SK-N-SH treated with all-trans-retinoic acid at 6 μM for 48 hours (cell line): ENCODE data around the gene TOP2B.

ENCODE experiments used
- ATAC-seq: fragments of 200-7000 bp; cut with Tn5 transposase; 3 replicates; pipeline ENCODE4 v1.9.1; 2020; ENCODE audit warnings: mild to moderate bottlenecking, moderate library complexity
- ARNTL ChIP-seq: fragments of 450-650 bp; formaldehyde crosslinking; IDR thresholded peaks from 2 replicates; pipeline ENCODE4 v1.5.0; 2020; ENCODE audit warnings: low read depth, mild to moderate bottlenecking, moderate library complexity, borderline replicate concordance
- BACH2 ChIP-seq: fragments of 250-450 bp; sonication (Bioruptor Pico); IDR thresholded peaks from 2 replicates; pipeline ENCODE4 v1.9.0; 2021; ENCODE audit warnings: mild to moderate bottlenecking, borderline replicate concordance
- CSDC2 ChIP-seq: fragments of 250-450 bp; sonication (Bioruptor Pico); IDR thresholded peaks from 2 replicates; pipeline ENCODE4 v1.5.0; 2020; ENCODE audit warnings: mild to moderate bottlenecking, moderate library complexity
- ESRRG ChIP-seq: fragments of 250-450 bp; sonication (Bioruptor Pico); IDR thresholded peaks from 2 replicates; pipeline ENCODE4 v1.6.1; 2021; ENCODE audit warnings: mild to moderate bottlenecking
- GLIS3 ChIP-seq: fragments of 250-450 bp; sonication (Bioruptor Pico); IDR thresholded peaks from 2 replicates; pipeline ENCODE4 v1.5.0; 2020; ENCODE audit warnings: mild to moderate bottlenecking, moderate library complexity
- ISL1 ChIP-seq: fragments of 250-450 bp; sonication (Bioruptor Pico); IDR thresholded peaks from 2 replicates; pipeline ENCODE4 v2.1.2; 2022; ENCODE audit warnings: mild to moderate bottlenecking, moderate library complexity
- OSR1 ChIP-seq: fragments of 250-450 bp; sonication (Bioruptor Pico); IDR thresholded peaks from 2 replicates; pipeline ENCODE4 v1.8.0; 2022; ENCODE audit warnings: moderate library complexity, mild to moderate bottlenecking, inconsistent platforms
- PPARA ChIP-seq: fragments of 250-450 bp; sonication (Bioruptor Pico); IDR thresholded peaks from 2 replicates; pipeline ENCODE4 v1.5.0; 2020; ENCODE audit warnings: mild to moderate bottlenecking, borderline replicate concordance
- RARB ChIP-seq: fragments of 250-450 bp; sonication (Bioruptor Pico); IDR thresholded peaks from 2 replicates; pipeline ENCODE4 v1.8.0; 2021; ENCODE audit warnings: mild to moderate bottlenecking, moderate library complexity
- SNAI2 ChIP-seq: fragments of 250-450 bp; sonication (Bioruptor Pico); IDR thresholded peaks from 2 replicates; pipeline ENCODE4 v1.5.0; 2020; ENCODE audit warnings: mild to moderate bottlenecking, moderate library complexity
- TCF4 ChIP-seq: fragments of 250-450 bp; sonication (Bioruptor Pico); IDR thresholded peaks from 2 replicates; pipeline ENCODE4 v1.8.0; 2021; ENCODE audit warnings: mild to moderate bottlenecking, moderate library complexity, borderline replicate concordance
- TOX ChIP-seq: fragments of 250-450 bp; sonication (Bioruptor Pico); IDR thresholded peaks from 2 replicates; pipeline ENCODE4 v1.8.0; 2021; ENCODE audit warnings: mild to moderate bottlenecking, moderate library complexity, borderline replicate concordance
- ZC3H10 ChIP-seq: fragments of 250-450 bp; sonication (Bioruptor Pico); IDR thresholded peaks from 2 replicates; pipeline ENCODE4 v1.5.1; 2021; ENCODE audit warnings: mild to moderate bottlenecking, moderate library complexity
- ZFP3 ChIP-seq: fragments of 250-450 bp; sonication (Bioruptor Pico); IDR thresholded peaks from 2 replicates; pipeline ENCODE4 v1.5.0; 2020; ENCODE audit warnings: mild to moderate bottlenecking, moderate library complexity
- ZNF565 ChIP-seq: fragments of 450-650 bp; formaldehyde crosslinking; conservative IDR thresholded peaks from 2 replicates; pipeline ENCODE4 v1.5.0; 2020; ENCODE audit warnings: low read depth, mild to moderate bottlenecking, moderate library complexity
- ZNF70 ChIP-seq: fragments of 450-650 bp; formaldehyde crosslinking; IDR thresholded peaks from 2 replicates; pipeline ENCODE4 v1.5.0; 2020; ENCODE audit warnings: mild to moderate bottlenecking, moderate library complexity
- ZNF8 ChIP-seq: fragments of 450-650 bp; formaldehyde crosslinking; IDR thresholded peaks from 2 replicates; pipeline ENCODE4 v1.5.0; 2020; ENCODE audit warnings: mild to moderate bottlenecking, moderate library complexity
- TF ChIP-seq, protein P1 (sequence below): fragments of 250-450 bp; sonication (Bioruptor Pico); IDR thresholded peaks from 2 replicates; pipeline ENCODE4 v1.5.1; 2020; ENCODE audit warnings: low read depth, mild to moderate bottlenecking, moderate library complexity
- TF ChIP-seq, protein P2 (sequence below): fragments of 250-450 bp; sonication (Bioruptor Pico); IDR thresholded peaks from 2 replicates; pipeline ENCODE4 v1.5.0; 2020; ENCODE audit warnings: mild to moderate bottlenecking, moderate library complexity
- TF ChIP-seq, protein P3 (sequence below): fragments of 250-450 bp; sonication (Bioruptor Pico); IDR thresholded peaks from 2 replicates; pipeline ENCODE4 v1.8.0; 2021; ENCODE audit warnings: low read depth, mild to moderate bottlenecking, moderate library complexity, borderline replicate concordance
- TF ChIP-seq, protein P4 (sequence below): fragments of 250-450 bp; sonication (Bioruptor Pico); IDR thresholded peaks from 2 replicates; pipeline ENCODE4 v1.5.1; 2021; ENCODE audit warnings: mild to moderate bottlenecking, moderate library complexity
- TF ChIP-seq, protein P5 (sequence below): fragments of 250-450 bp; sonication (Bioruptor Pico); IDR thresholded peaks from 2 replicates; pipeline ENCODE4 v1.8.0; 2020; ENCODE audit warnings: mild to moderate bottlenecking, moderate library complexity, borderline replicate concordance

TOP2B gene

DNA sequence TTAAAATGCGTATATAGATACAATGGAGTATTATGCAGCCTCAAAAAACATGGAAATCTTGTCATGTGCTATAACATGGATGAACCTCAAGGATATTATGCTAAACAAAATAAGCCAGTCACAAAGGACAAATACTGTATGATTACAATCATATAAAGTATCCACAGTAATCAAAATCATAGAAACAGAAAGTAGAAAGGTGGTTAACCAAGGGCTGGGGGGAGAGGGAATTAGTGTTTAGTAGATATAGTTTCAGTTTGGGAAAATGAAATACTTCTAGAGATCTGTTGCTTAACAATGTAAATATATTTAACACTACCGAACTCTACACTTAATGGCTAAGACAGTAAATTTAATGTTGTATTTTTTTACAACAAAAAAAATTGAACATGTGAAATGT lies 9.0 kb downstream of the TOP2B start:
- no peak for ATAC-seq
- TF ChIP-seq, protein P1, sequence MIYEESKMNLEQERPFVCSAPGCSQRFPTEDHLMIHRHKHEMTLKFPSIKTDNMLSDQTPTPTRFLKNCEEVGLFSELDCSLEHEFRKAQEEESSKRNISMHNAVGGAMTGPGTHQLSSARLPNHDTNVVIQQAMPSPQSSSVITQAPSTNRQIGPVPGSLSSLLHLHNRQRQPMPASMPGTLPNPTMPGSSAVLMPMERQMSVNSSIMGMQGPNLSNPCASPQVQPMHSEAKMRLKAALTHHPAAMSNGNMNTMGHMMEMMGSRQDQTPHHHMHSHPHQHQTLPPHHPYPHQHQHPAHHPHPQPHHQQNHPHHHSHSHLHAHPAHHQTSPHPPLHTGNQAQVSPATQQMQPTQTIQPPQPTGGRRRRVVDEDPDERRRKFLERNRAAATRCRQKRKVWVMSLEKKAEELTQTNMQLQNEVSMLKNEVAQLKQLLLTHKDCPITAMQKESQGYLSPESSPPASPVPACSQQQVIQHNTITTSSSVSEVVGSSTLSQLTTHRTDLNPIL (CRISPR knock-in tag) = no peak
- TF ChIP-seq ZNF70 (CRISPR knock-in tag) (no peak), ZNF8 (CRISPR knock-in tag) (no peak), GLIS3 (CRISPR knock-in tag) (no peak), SNAI2 (no peak), PPARA (CRISPR knock-in tag) (no peak), TCF4 (CRISPR knock-in tag) (no peak), BACH2 (CRISPR knock-in tag) (no peak), ISL1 (CRISPR knock-in tag) (no peak), ZNF565 (CRISPR knock-in tag) (no peak), TOX (no peak), ESRRG (no peak), OSR1 (CRISPR knock-in tag) (no peak), ZC3H10 (CRISPR knock-in tag) (no peak), RARB (CRISPR knock-in tag) (no peak)
- TF ChIP-seq, protein P2, sequence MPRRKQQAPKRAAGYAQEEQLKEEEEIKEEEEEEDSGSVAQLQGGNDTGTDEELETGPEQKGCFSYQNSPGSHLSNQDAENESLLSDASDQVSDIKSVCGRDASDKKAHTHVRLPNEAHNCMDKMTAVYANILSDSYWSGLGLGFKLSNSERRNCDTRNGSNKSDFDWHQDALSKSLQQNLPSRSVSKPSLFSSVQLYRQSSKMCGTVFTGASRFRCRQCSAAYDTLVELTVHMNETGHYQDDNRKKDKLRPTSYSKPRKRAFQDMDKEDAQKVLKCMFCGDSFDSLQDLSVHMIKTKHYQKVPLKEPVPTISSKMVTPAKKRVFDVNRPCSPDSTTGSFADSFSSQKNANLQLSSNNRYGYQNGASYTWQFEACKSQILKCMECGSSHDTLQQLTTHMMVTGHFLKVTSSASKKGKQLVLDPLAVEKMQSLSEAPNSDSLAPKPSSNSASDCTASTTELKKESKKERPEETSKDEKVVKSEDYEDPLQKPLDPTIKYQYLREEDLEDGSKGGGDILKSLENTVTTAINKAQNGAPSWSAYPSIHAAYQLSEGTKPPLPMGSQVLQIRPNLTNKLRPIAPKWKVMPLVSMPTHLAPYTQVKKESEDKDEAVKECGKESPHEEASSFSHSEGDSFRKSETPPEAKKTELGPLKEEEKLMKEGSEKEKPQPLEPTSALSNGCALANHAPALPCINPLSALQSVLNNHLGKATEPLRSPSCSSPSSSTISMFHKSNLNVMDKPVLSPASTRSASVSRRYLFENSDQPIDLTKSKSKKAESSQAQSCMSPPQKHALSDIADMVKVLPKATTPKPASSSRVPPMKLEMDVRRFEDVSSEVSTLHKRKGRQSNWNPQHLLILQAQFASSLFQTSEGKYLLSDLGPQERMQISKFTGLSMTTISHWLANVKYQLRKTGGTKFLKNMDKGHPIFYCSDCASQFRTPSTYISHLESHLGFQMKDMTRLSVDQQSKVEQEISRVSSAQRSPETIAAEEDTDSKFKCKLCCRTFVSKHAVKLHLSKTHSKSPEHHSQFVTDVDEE = no peak
- TF ChIP-seq, protein P3, sequence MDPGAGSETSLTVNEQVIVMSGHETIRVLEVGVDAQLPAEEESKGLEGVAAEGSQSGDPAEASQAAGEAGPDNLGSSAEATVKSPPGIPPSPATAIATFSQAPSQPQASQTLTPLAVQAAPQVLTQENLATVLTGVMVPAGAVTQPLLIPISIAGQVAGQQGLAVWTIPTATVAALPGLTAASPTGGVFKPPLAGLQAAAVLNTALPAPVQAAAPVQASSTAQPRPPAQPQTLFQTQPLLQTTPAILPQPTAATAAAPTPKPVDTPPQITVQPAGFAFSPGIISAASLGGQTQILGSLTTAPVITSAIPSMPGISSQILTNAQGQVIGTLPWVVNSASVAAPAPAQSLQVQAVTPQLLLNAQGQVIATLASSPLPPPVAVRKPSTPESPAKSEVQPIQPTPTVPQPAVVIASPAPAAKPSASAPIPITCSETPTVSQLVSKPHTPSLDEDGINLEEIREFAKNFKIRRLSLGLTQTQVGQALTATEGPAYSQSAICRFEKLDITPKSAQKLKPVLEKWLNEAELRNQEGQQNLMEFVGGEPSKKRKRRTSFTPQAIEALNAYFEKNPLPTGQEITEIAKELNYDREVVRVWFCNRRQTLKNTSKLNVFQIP (CRISPR knock-in tag) = no peak
- TF ChIP-seq, protein P4, sequence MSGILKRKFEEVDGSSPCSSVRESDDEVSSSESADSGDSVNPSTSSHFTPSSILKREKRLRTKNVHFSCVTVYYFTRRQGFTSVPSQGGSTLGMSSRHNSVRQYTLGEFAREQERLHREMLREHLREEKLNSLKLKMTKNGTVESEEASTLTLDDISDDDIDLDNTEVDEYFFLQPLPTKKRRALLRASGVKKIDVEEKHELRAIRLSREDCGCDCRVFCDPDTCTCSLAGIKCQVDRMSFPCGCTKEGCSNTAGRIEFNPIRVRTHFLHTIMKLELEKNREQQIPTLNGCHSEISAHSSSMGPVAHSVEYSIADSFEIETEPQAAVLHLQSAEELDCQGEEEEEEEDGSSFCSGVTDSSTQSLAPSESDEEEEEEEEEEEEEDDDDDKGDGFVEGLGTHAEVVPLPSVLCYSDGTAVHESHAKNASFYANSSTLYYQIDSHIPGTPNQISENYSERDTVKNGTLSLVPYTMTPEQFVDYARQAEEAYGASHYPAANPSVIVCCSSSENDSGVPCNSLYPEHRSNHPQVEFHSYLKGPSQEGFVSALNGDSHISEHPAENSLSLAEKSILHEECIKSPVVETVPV (CRISPR knock-in tag) = no peak

DNA sequence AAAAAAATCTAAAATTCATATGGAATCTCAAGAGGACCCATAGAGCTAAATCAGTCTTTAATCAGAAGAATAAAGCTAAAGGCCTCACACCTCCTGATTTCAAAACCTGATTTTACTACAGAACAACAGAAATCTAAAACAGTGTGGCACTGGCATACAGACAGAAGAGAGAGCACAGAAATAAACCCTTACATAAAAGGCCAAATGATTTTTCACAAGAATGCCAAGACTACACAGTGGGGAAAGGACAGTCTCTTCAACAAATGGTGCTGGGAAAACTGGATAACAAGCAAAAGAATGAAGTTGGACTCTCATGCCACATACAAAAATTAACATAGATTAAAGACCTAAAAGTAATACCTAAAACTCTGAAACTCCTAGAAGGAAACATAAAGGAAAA lies 10.1 kb downstream of the TOP2B start:
- no peak for TF ChIP-seq ESRRG
- no peak for TF ChIP-seq ZNF565 (CRISPR knock-in tag)
- no peak for TF ChIP-seq PPARA (CRISPR knock-in tag)
- no peak for TF ChIP-seq ZC3H10 (CRISPR knock-in tag)
- TF ChIP-seq OSR1 (CRISPR knock-in tag) = no peak
- TF ChIP-seq ISL1 (CRISPR knock-in tag) = no peak
- TF ChIP-seq CSDC2 (CRISPR knock-in tag) = no peak
- no peak for ATAC-seq

DNA sequence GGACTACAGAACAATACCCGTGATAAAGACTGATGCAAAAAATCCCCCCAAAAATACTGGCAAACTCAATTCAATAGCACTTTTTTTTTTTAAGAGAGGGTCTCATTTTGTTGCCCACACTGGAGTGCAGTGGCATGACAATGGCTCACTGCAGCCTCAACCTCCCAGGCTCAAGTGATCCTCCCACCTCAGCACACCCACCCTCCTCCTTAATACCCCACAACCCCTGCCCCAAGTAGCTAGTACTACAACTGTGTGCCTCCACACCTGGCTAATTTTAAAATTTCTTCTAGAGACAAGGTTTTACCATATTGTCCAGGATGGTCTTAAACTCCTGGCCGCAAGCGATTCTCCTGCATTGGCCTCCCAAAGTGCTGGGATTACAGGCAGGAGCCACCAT lies 11.4 kb downstream of the TOP2B start:
- ATAC-seq = no peak
- TF ChIP-seq, protein P4 (CRISPR knock-in tag) = no peak
- TF ChIP-seq PPARA (CRISPR knock-in tag) = no peak
- TF ChIP-seq ARNTL = no peak
- no peak for TF ChIP-seq CSDC2 (CRISPR knock-in tag)
- TF ChIP-seq ZFP3 (CRISPR knock-in tag) = no peak
- TF ChIP-seq BACH2 (CRISPR knock-in tag) = no peak
- no peak for TF ChIP-seq OSR1 (CRISPR knock-in tag)
- no peak for TF ChIP-seq ZNF70 (CRISPR knock-in tag)
- TF ChIP-seq ESRRG = no peak
- no peak for TF ChIP-seq TOX
- TF ChIP-seq, protein P5, sequence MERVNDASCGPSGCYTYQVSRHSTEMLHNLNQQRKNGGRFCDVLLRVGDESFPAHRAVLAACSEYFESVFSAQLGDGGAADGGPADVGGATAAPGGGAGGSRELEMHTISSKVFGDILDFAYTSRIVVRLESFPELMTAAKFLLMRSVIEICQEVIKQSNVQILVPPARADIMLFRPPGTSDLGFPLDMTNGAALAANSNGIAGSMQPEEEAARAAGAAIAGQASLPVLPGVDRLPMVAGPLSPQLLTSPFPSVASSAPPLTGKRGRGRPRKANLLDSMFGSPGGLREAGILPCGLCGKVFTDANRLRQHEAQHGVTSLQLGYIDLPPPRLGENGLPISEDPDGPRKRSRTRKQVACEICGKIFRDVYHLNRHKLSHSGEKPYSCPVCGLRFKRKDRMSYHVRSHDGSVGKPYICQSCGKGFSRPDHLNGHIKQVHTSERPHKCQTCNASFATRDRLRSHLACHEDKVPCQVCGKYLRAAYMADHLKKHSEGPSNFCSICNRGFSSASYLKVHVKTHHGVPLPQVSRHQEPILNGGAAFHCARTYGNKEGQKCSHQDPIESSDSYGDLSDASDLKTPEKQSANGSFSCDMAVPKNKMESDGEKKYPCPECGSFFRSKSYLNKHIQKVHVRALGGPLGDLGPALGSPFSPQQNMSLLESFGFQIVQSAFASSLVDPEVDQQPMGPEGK (CRISPR knock-in tag) = no peak
- TF ChIP-seq ISL1 (CRISPR knock-in tag) = no peak
- no peak for TF ChIP-seq SNAI2
- TF ChIP-seq, protein P1 (CRISPR knock-in tag) = no peak
- no peak for TF ChIP-seq GLIS3 (CRISPR knock-in tag)
- TF ChIP-seq ZNF8 (CRISPR knock-in tag) = no peak
